ENCODE measurements around the gene LSAMP. TPM values are rescaled to one million over a fixed set of nuclear protein-coding genes. Genes with fewer than 3 reads are reported as not detected.
A peak's percentile ranks its signal among the peaks of the same experiment; 100 is the strongest.

The LSAMP gene
- total RNA-seq, 1 donor from 2014 or later, result 10.2 TPM

DNA sequence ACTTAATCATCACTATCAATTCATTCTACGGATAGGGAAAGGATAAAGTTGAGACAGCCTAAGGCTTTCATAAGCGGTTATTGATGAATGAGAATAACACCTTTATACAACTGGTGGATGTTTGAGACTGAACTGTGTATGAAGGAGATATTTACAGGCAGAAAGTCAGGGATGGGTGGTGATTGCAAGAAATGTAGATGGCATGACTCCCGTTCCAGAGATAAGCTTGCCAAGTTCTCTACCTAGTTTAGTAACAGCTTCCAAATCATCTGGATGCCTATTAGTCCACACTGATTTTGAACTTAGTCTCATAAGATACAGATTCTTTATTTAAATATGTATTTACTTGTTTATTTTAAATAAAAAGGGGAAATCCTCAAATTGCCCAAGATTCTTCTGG is 463.2 kb downstream of the LSAMP start:
- H3K27me3 ChIP-seq (ENCODE audit: control insufficient read depth, insufficient read depth, low read length), result no peaks in the 10 kb centered on the region
- DNase-seq (ENCODE audit: low read depth), result no peak
- no peaks in the 10 kb centered on the region for H3K36me3 ChIP-seq (ENCODE audit: control insufficient read depth, insufficient read depth, low read length)
- no peak overlapping the region for H3K4me3 ChIP-seq (ENCODE audit: low read depth, low read length)
- TF ChIP-seq, protein P1, sequence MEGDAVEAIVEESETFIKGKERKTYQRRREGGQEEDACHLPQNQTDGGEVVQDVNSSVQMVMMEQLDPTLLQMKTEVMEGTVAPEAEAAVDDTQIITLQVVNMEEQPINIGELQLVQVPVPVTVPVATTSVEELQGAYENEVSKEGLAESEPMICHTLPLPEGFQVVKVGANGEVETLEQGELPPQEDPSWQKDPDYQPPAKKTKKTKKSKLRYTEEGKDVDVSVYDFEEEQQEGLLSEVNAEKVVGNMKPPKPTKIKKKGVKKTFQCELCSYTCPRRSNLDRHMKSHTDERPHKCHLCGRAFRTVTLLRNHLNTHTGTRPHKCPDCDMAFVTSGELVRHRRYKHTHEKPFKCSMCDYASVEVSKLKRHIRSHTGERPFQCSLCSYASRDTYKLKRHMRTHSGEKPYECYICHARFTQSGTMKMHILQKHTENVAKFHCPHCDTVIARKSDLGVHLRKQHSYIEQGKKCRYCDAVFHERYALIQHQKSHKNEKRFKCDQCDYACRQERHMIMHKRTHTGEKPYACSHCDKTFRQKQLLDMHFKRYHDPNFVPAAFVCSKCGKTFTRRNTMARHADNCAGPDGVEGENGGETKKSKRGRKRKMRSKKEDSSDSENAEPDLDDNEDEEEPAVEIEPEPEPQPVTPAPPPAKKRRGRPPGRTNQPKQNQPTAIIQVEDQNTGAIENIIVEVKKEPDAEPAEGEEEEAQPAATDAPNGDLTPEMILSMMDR (IDR thresholded peaks at IDR 0.05; ENCODE audit: insufficient read depth, low read length, poor library complexity, severe bottlenecking), result no peak

DNA sequence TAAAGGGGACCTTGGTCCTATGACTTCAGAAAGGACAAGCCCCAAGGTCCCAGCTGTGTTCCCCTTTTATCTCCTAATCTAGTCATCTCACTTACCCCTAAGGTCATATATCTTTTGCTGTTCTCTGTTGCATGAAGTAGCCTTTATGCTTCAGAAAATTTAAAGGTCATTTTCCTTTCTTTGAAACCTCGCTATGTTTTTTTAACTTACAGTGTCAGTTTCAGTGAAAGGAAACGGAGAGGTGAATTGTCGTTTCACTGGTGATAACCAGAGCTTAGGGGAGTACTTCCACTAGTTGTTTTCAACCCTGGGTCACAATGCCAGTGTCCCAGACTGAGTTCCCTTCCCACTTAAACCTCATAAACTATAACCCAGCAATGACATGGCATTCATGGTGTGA is 464.6 kb downstream of the LSAMP start:
- H3K27me3 ChIP-seq (ENCODE audit: control insufficient read depth, insufficient read depth, low read length), result no peaks in the 10 kb centered on the region
- no peaks in the 10 kb centered on the region for H3K36me3 ChIP-seq (ENCODE audit: control insufficient read depth, insufficient read depth, low read length)
- no peak overlapping the region for H3K4me3 ChIP-seq (ENCODE audit: low read depth, low read length)
- DNase-seq (ENCODE audit: low read depth), result no peak
- TF ChIP-seq, protein P1 (IDR thresholded peaks at IDR 0.05; ENCODE audit: insufficient read depth, low read length, poor library complexity, severe bottlenecking), result no peak

DNA sequence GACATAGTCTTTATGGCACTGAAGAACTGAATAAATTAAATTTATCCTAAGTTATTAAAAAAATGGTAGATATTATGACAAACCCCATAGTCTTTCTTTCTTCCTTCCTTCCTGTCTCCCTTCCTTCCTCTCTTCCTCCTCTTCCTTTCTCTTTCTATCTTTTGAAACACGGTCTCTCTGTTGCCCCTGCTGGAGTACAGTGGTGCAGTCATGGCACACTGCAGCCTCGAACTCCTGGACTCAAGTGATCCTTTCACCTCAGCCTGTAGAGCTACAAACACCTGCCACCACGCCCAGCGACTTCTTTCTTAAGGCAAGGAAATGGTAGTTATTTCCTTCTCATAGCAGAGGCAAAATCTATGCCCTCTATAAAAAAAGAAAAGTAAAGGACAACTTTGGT is 467.4 kb downstream of the LSAMP start:
- Histone ChIP-seq H3K27me3 (ENCODE audit: control insufficient read depth, insufficient read depth, low read length) (no peaks in the 10 kb centered on the region), H3K36me3 (ENCODE audit: control insufficient read depth, insufficient read depth, low read length) (no peaks in the 10 kb centered on the region), H3K4me3 (ENCODE audit: low read depth, low read length) (no peak overlapping the region)
- TF ChIP-seq, protein P1 (IDR thresholded peaks at IDR 0.05; ENCODE audit: insufficient read depth, low read length, poor library complexity, severe bottlenecking), result no peak
- DNase-seq (ENCODE audit: low read depth), result no peak

DNA sequence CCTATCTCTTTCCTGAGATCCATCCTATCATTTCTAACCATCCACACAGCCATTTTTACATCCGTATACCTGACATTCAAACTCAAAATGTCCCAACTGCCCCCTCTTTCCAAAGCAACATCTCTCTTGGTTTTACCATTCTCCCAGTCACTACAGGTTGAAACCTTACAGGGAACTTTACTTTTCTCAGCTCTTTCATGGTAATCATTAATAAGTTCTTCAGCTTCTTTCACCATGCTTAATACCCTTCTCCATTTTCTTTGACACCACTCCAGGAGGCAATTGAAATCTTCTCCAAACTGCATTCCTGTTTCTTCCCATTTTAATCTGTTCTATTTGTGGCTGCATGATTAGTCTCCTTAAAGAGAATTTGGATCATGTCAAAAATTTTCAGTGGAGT is 469.5 kb downstream of the LSAMP start:
- TF ChIP-seq, protein P1 (IDR thresholded peaks at IDR 0.05; ENCODE audit: insufficient read depth, low read length, poor library complexity, severe bottlenecking), result no peak
- no peak for DNase-seq (ENCODE audit: low read depth)
- H3K27me3 ChIP-seq (ENCODE audit: control insufficient read depth, insufficient read depth, low read length), result no peaks in the 10 kb centered on the region
- no peak overlapping the region for H3K4me3 ChIP-seq (ENCODE audit: low read depth, low read length)
- H3K36me3 ChIP-seq (ENCODE audit: control insufficient read depth, insufficient read depth, low read length), result no peaks in the 10 kb centered on the region

DNA sequence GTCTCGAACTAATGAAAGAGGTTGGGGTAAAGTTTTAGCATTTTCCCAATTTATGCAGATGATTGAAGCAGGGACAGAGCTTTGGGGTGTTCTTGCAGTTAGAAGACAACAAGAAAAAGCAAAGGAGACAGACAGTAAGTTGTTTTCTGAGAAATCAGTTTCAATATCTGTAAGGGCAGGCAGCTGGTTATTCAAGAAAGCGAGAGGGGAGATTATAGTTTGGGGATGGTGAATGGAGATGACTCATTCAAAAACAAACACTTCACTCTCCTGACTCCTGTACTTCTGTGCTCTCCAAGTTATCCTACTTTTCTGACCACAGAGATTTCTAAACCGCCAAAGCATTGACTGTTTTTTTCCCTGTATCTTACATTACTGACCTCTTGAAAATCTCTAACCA is 469.9 kb downstream of the LSAMP start:
- TF ChIP-seq, protein P1 (IDR thresholded peaks at IDR 0.05; ENCODE audit: insufficient read depth, low read length, poor library complexity, severe bottlenecking), result no peak
- DNase-seq (ENCODE audit: low read depth), result peak; percentile 69

DNA sequence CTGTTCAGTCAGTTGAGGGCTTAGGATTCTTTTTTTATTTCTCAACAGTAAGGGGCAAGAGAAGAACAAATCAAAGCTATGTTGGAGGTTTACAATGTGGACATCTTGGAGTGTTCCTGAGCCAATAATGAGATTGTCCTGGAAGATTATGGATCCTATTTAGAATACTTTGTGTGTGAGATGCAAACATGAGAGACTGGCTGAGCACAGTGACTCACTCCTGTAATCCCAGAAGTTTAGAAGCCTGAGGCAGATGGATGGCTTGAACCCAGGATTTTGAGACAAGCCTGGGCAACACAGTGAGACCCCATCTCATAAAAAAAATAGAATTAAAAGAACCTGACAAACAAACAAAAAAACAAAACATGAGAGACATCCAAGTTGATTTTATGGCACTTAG is 470.3 kb downstream of the LSAMP start:
- H3K36me3 ChIP-seq (ENCODE audit: control insufficient read depth, insufficient read depth, low read length), result no peaks in the 10 kb centered on the region
- no peak for DNase-seq (ENCODE audit: low read depth)
- H3K27me3 ChIP-seq (ENCODE audit: control insufficient read depth, insufficient read depth, low read length), result no peaks in the 10 kb centered on the region
- TF ChIP-seq, protein P1 (IDR thresholded peaks at IDR 0.05; ENCODE audit: insufficient read depth, low read length, poor library complexity, severe bottlenecking), result no peak
- no peak overlapping the region for H3K4me3 ChIP-seq (ENCODE audit: low read depth, low read length)

More for the DNA sequence above, 469.9 kb downstream of the LSAMP start:
- no peaks in the 10 kb centered on the region for H3K36me3 ChIP-seq (ENCODE audit: control insufficient read depth, insufficient read depth, low read length)
- H3K4me3 ChIP-seq (ENCODE audit: low read depth, low read length), result no peak overlapping the region
- H3K27me3 ChIP-seq (ENCODE audit: control insufficient read depth, insufficient read depth, low read length), result no peaks in the 10 kb centered on the region

All from kidney epithelial cell (primary cell).